Colon (tissue), 2 donors: ENCODE measurements around the gene BASP1.

ENCODE experiments used
- FAIRE-seq: peaks from 2 replicates; lab custom pipeline; 2012; peaks lifted over from hg19 to GRCh38; lab: Jason Lieb, UNC
- donor health status: control.
- donor health status: control.

The BASP1 gene

GRCh38 chr5:17217493-17218352, at the start of gene BASP1:
BASP1 (plus strand) TSS chr5:17217631; CDS start chr5:17275217, 57,586 bp downstream.
- no peak for FAIRE-seq

- FAIRE-seq: no peak
These were observed 47.9 kb upstream of the BASP1 start for GRCh38 chr5:17169507-17169906.

GRCh38 chr5:17172791-17173190, 44.6 kb upstream of the BASP1 start:
- no peak for FAIRE-seq

GRCh38 chr5:17174965-17175364, 42.5 kb upstream of the BASP1 start:
- no peak for FAIRE-seq

GRCh38 chr5:17177501-17178372, 39.7 kb upstream of the BASP1 start:
- FAIRE-seq: no peak

- FAIRE-seq: no peak
These were observed 39.1 kb upstream of the BASP1 start for GRCh38 chr5:17178373-17178675.

GRCh38 chr5:17180330-17180843, 37.0 kb upstream of the BASP1 start:
- no peak for FAIRE-seq

- FAIRE-seq: no peak
These were observed 36.3 kb upstream of the BASP1 start for GRCh38 chr5:17180864-17181723.

- no peak for FAIRE-seq
These were observed 34.9 kb upstream of the BASP1 start for GRCh38 chr5:17182494-17182893.

- FAIRE-seq: no peak
These were observed 34.5 kb upstream of the BASP1 start for GRCh38 chr5:17182981-17183380.

- no peak for FAIRE-seq
These were observed 33.6 kb upstream of the BASP1 start for GRCh38 chr5:17183831-17184230.

GRCh38 chr5:17184588-17184987, 32.8 kb upstream of the BASP1 start:
- FAIRE-seq: no peak

GRCh38 chr5:17185349-17185748, 32.1 kb upstream of the BASP1 start:
- FAIRE-seq: no peak

GRCh38 chr5:17185773-17186172, 31.7 kb upstream of the BASP1 start:
- no peak for FAIRE-seq

GRCh38 chr5:17186256-17186655, 31.2 kb upstream of the BASP1 start:
- FAIRE-seq: no peak

- FAIRE-seq: no peak
These were observed 30.2 kb upstream of the BASP1 start for GRCh38 chr5:17187011-17187785.

- no peak for FAIRE-seq
These were observed 29.7 kb upstream of the BASP1 start for GRCh38 chr5:17187786-17188170.

- FAIRE-seq: no peak
These were observed 27.9 kb upstream of the BASP1 start for GRCh38 chr5:17189381-17190036.

- FAIRE-seq: no peak
These were observed 27.1 kb upstream of the BASP1 start for GRCh38 chr5:17190242-17190778.

- no peak for FAIRE-seq
These were observed 26.5 kb upstream of the BASP1 start for GRCh38 chr5:17190799-17191391.
